Measurements from ENCODE around the gene VEZT.

Gene VEZT, protein sequence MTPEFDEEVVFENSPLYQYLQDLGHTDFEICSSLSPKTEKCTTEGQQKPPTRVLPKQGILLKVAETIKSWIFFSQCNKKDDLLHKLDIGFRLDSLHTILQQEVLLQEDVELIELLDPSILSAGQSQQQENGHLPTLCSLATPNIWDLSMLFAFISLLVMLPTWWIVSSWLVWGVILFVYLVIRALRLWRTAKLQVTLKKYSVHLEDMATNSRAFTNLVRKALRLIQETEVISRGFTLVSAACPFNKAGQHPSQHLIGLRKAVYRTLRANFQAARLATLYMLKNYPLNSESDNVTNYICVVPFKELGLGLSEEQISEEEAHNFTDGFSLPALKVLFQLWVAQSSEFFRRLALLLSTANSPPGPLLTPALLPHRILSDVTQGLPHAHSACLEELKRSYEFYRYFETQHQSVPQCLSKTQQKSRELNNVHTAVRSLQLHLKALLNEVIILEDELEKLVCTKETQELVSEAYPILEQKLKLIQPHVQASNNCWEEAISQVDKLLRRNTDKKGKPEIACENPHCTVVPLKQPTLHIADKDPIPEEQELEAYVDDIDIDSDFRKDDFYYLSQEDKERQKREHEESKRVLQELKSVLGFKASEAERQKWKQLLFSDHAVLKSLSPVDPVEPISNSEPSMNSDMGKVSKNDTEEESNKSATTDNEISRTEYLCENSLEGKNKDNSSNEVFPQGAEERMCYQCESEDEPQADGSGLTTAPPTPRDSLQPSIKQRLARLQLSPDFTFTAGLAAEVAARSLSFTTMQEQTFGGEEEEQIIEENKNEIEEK

GRCh38 chr12:95217377-95218149 lies at the start of gene VEZT, which contains the start of gene FGD6:
Gene VEZT, plus strand, starts transcription at chr12:95217807. Its CDS starts 44 bp downstream, at chr12:95217851.
Gene FGD6, minus strand, starts transcription at chr12:95217467. Its CDS starts 227 bp downstream, at chr12:95217240.
- peak within 1 kb of the TSS; percentile 99 for H3K27ac Mint-ChIP-seq
- H3K4me3 Mint-ChIP-seq = peak within 1 kb of the TSS; percentile 98
- H3K9me3 Mint-ChIP-seq = no peaks in the 10 kb centered on the region
- ATAC-seq (peak; percentile 96), DNase-seq (peak; percentile 92)
- peaks cover 12% of the 10 kb centered on the region for H3K27me3 Mint-ChIP-seq
- peaks cover 38% of the 10 kb centered on the region for H3K4me1 Mint-ChIP-seq
- H3K36me3 Mint-ChIP-seq (ENCODE audit: low read depth) = peaks cover 10% of the 10 kb centered on the region

DNA sequence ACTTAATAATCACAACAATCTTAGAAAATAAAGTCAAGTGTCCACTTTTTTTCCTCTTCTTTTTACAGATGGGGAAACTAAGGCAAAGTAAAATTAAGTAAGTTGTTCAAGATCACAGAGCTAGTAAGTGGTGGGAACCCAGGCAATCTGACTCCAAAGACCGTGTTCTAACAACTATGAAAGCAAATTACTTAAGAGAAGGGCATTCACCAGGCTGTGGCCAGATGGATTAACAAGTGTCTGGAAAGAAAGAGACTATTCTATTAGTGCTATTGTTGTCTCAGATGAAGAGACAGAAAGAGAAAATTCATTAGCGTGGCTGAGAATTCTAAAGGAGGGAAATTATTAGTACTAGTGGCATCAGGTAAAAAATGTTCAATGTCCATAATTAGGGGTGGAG lies 48.9 kb upstream of the VEZT start:
- Mint-ChIP-seq H3K27me3 (no peaks in the 10 kb centered on the region), H3K4me1 (no peaks in the 10 kb centered on the region), H3K36me3 (ENCODE audit: low read depth) (no peaks in the 10 kb centered on the region), H3K9me3 (no peaks in the 10 kb centered on the region), H3K27ac (no peak overlapping the region), H3K4me3 (no peak overlapping the region)
- ATAC-seq (no peak), DNase-seq (no peak)

DNA sequence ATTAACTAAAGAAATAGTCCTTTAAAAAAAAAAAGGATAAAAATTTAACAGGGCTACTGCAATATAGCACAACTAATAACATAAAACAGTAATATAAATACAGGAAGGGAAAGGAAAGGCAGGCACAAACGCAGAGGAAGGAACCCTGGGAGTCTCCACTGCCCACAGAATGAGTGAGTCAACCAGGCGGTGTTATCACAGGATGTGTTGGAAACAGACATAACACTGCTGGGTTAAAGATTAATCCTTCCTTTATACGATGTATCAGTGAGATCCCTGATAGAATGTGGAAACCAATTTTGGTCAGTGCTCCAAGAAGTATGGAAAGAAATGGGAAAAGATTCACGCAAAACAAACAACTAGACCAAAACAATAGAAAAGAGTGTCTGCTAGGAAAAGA lies 48.2 kb upstream of the VEZT start:
- no peak for ATAC-seq
- no peak for DNase-seq
- H3K36me3 Mint-ChIP-seq (ENCODE audit: low read depth) = no peaks in the 10 kb centered on the region

DNA sequence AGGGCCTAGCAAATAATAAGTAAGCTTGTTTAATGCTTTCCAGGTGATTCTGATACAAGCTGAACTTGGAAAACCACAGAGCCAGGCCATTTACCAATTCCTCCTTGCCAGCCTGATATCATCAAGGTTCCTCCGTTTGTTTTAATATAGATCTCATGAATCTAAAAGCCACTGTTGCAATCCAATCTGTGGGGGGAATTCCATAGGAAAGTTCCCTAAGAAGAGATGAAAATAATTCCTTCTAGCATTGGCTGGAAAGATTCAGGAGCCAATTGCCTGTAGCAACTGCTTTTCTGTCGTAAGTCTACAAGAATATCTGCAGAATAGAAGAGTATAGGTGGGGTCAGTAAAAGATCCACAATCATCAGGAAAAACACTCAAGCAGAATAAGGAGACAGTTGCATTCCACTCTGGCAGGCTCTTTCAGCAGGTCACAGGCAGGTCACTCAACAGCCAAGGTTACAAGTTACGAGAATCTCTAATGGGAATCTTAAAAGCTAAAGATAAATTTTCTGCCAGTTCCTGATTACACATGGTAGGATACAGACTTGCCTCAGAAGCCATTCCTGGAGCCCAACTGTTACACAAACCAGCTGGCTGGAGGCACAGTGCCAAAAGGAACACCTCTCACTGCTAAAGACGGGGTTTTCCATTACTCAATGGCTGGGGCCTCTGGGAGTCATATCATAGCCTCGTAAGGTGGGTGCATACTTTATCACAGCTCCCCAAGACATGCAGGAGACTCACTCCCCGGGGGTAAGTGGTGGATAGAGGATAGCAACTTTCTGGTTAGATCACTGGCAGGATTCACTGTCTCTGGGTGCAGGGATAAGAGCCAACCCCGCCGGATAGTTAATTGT lies 44.0 kb upstream of the VEZT start:
- H3K27ac Mint-ChIP-seq = no peak overlapping the region
- no peaks in the 10 kb centered on the region for H3K9me3 Mint-ChIP-seq
- peaks cover 2% of the 10 kb centered on the region for H3K27me3 Mint-ChIP-seq
- DNase-seq = no peak
- H3K4me3 Mint-ChIP-seq = no peak overlapping the region
- H3K36me3 Mint-ChIP-seq (ENCODE audit: low read depth) = no peaks in the 10 kb centered on the region
- H3K4me1 Mint-ChIP-seq = no peaks in the 10 kb centered on the region
- no peak for ATAC-seq

More for the DNA sequence above, 48.2 kb upstream of the VEZT start:
- Mint-ChIP-seq H3K27ac (no peak overlapping the region), H3K27me3 (no peaks in the 10 kb centered on the region), H3K4me1 (no peaks in the 10 kb centered on the region), H3K9me3 (no peaks in the 10 kb centered on the region), H3K4me3 (no peak overlapping the region)

GRCh38 chr12:95177201-95177768 lies 40.3 kb upstream of the VEZT start:
- no peak overlapping the region for H3K27ac Mint-ChIP-seq
- H3K9me3 Mint-ChIP-seq = no peaks in the 10 kb centered on the region
- DNase-seq (no peak), ATAC-seq (no peak)
- no peaks in the 10 kb centered on the region for H3K36me3 Mint-ChIP-seq (ENCODE audit: low read depth)
- H3K27me3 Mint-ChIP-seq = peaks cover 2% of the 10 kb centered on the region
- no peaks in the 10 kb centered on the region for H3K4me1 Mint-ChIP-seq
- no peak overlapping the region for H3K4me3 Mint-ChIP-seq

GRCh38 chr12:95178136-95178535 lies 39.5 kb upstream of the VEZT start:
- Mint-ChIP-seq H3K4me3 (no peak overlapping the region), H3K36me3 (ENCODE audit: low read depth) (no peaks in the 10 kb centered on the region), H3K4me1 (peaks cover 4% of the 10 kb centered on the region), H3K27ac (no peak overlapping the region), H3K9me3 (no peaks in the 10 kb centered on the region), H3K27me3 (peaks cover 2% of the 10 kb centered on the region)
- ATAC-seq (no peak), DNase-seq (no peak)

DNA sequence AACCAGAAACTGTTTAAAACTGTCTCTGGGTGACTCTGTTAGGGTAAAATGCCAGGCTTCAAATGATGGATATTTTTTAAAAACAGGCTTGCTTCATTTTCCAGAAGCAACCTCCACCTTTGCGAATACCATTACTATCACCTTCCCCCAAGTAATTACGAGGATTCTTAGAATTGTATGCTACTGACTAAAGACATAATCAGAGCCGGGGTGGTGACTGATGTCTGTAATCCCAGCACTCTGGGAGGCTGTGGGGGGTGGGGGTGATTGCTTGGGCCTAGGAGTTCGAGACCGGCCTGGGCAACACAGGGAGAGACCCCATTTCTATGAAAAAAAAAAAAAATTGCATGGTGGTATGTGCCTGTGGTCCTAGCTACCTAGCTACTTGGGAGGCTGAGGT lies 38.6 kb upstream of the VEZT start:
- Mint-ChIP-seq H3K36me3 (ENCODE audit: low read depth) (no peaks in the 10 kb centered on the region), H3K27me3 (peaks cover 2% of the 10 kb centered on the region), H3K4me1 (peaks cover 5% of the 10 kb centered on the region), H3K4me3 (no peak overlapping the region), H3K27ac (no peak overlapping the region), H3K9me3 (no peaks in the 10 kb centered on the region)
- no peak for DNase-seq
- ATAC-seq = no peak

DNA sequence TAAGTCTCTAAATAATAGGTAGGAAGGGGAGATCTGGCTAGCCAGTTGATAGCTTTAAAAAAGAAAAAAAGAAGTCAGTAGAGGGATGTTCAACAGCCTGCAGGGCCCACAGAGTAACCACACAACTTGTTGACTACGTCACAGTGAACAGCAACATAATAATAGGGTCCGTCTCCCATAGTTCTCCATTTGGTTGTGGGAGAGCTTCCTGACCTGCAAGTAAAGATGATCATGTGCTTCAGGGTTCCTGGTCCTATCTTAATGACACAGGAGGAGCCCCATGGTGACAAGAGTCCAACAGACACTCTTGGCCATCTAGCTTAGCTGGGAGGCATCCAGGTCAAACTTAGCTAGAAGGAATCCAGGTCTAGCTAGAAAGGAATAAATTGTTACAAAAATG lies 36.5 kb upstream of the VEZT start:
- H3K4me1 Mint-ChIP-seq = peaks cover 5% of the 10 kb centered on the region
- no peak for ATAC-seq
- H3K4me3 Mint-ChIP-seq = no peak overlapping the region
- peaks cover 2% of the 10 kb centered on the region for H3K27me3 Mint-ChIP-seq
- no peak for DNase-seq
- no peaks in the 10 kb centered on the region for H3K9me3 Mint-ChIP-seq
- no peak overlapping the region for H3K27ac Mint-ChIP-seq
- H3K36me3 Mint-ChIP-seq (ENCODE audit: low read depth) = no peaks in the 10 kb centered on the region

- ATAC-seq (peak; percentile 82), DNase-seq (peak; percentile 10)
- no peaks in the 10 kb centered on the region for H3K36me3 Mint-ChIP-seq (ENCODE audit: low read depth)
- no peak overlapping the region for H3K4me3 Mint-ChIP-seq
- peaks cover 5% of the 10 kb centered on the region for H3K4me1 Mint-ChIP-seq
- peak overlapping the region; percentile 31 for H3K27ac Mint-ChIP-seq
- no peaks in the 10 kb centered on the region for H3K9me3 Mint-ChIP-seq
- H3K27me3 Mint-ChIP-seq = no peaks in the 10 kb centered on the region
These were observed 34.7 kb upstream of the VEZT start for GRCh38 chr12:95182868-95183415.

GRCh38 chr12:95184121-95184520 lies 33.5 kb upstream of the VEZT start:
- Mint-ChIP-seq H3K9me3 (no peaks in the 10 kb centered on the region), H3K4me1 (peaks cover 5% of the 10 kb centered on the region), H3K36me3 (ENCODE audit: low read depth) (no peaks in the 10 kb centered on the region), H3K4me3 (no peak overlapping the region), H3K27ac (no peak overlapping the region), H3K27me3 (no peaks in the 10 kb centered on the region)
- ATAC-seq (no peak), DNase-seq (no peak)

GRCh38 chr12:95185072-95185471 lies 32.5 kb upstream of the VEZT start:
- peaks cover 5% of the 10 kb centered on the region for H3K4me1 Mint-ChIP-seq
- H3K27ac Mint-ChIP-seq = no peak overlapping the region
- no peaks in the 10 kb centered on the region for H3K9me3 Mint-ChIP-seq
- ATAC-seq (no peak), DNase-seq (no peak)
- no peaks in the 10 kb centered on the region for H3K27me3 Mint-ChIP-seq
- no peak overlapping the region for H3K4me3 Mint-ChIP-seq
- H3K36me3 Mint-ChIP-seq (ENCODE audit: low read depth) = no peaks in the 10 kb centered on the region

DNA sequence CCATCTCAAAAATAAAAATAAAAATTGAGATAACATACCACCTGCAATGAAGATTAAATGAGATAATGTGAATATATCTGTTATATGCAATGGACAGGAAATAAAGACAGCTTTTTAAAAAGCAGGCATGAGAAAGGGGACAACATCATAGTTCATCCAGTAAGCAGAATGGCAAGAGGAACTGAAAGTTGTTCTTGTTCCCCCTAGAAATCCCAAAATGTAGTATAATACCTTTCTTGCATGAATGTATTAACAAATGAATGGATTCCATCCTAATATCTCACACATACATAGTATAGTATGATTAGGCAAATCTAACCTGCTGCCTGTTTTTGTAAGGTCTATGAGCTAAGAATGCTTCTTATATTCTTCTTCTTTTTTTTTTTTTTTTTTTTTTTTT lies 31.8 kb upstream of the VEZT start:
- Mint-ChIP-seq H3K9me3 (no peaks in the 10 kb centered on the region), H3K4me1 (peaks cover 5% of the 10 kb centered on the region), H3K4me3 (no peak overlapping the region), H3K27me3 (no peaks in the 10 kb centered on the region), H3K36me3 (ENCODE audit: low read depth) (no peaks in the 10 kb centered on the region), H3K27ac (no peak overlapping the region)
- no peak for ATAC-seq
- no peak for DNase-seq

DNA sequence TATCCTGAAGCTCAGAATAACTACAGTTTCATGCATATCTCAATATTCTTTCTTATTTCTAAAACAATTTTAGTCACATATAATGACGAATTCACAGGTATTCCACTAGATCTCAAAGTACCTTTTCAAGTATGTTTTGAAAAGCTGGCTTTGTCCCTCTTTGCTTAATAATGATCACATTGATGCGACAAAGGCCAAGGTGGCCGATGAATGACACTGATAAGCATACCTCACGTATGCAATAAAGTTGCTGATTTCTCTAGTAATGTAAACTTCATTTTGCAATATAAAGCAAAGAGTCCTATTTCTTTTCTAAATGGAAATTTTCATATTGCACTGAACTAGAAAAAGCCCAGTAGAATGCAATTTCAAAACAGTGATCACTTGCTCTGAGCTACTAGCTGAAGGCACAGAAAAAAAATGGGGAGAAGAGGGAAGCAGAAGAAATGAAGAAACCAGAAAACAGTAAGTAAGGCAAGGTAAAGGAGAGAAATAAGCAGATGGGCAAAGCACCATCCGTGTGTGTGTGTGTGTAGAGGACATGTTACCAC lies 29.7 kb upstream of the VEZT start:
- Mint-ChIP-seq H3K4me3 (no peak overlapping the region), H3K36me3 (ENCODE audit: low read depth) (no peaks in the 10 kb centered on the region), H3K27me3 (no peaks in the 10 kb centered on the region), H3K4me1 (peaks cover 3% of the 10 kb centered on the region), H3K9me3 (no peaks in the 10 kb centered on the region), H3K27ac (no peak overlapping the region)
- DNase-seq (no peak), ATAC-seq (no peak)
